ENCODE data around the gene TRIM47.
"Not testable (repeated sequence)": the region's sequence is repeated elsewhere in the genome, so short reads cannot be mapped to it uniquely, and the experiment has no call there.

- TF ChIP-seq CTCF (IDR thresholded peaks at IDR 0.05; ENCODE audit: insufficient read depth, low read length, poor library complexity, severe bottlenecking); EZH2phosphoT487 (conservative IDR thresholded peaks at IDR 0.05; ENCODE audit: low read length): not testable (repeated sequence)
Measured at GRCh38 chr17:75885860-75886259, 7.5 kb upstream of the TRIM47 start.

All from SU-DHL-6 (cell line).